ENCODE data around the gene AFG3L2.
A peak's percentile ranks its signal among the peaks of the same experiment; 100 is the strongest.

Gene AFG3L2

GRCh38 chr18:12361770-12362378, 15.2 kb downstream of the AFG3L2 start:
- DNase-seq (ENCODE audit: low spot score): no peak

- DNase-seq (ENCODE audit: low spot score): no peak
Measured at GRCh38 chr18:12359515-12359927, 17.5 kb downstream of the AFG3L2 start.

- no peak for DNase-seq (ENCODE audit: low spot score)
Measured at GRCh38 chr18:12352188-12352587, 24.8 kb downstream of the AFG3L2 start.

GRCh38 chr18:12347895-12348294, 29.1 kb downstream of the AFG3L2 start:
- no peak for DNase-seq (ENCODE audit: low spot score)

GRCh38 chr18:12346240-12346565, 30.8 kb downstream of the AFG3L2 start:
- DNase-seq (ENCODE audit: low spot score): no peak

- DNase-seq (ENCODE audit: low spot score): no peak
Measured at GRCh38 chr18:12345491-12346239, 31.4 kb downstream of the AFG3L2 start.

- no peak for DNase-seq (ENCODE audit: low spot score)
Measured at GRCh38 chr18:12342661-12343060, 34.4 kb downstream of the AFG3L2 start.

- DNase-seq (ENCODE audit: low spot score): no peak
Measured at GRCh38 chr18:12340945-12341660, 35.9 kb downstream of the AFG3L2 start.

GRCh38 chr18:12338382-12338781, 38.6 kb downstream of the AFG3L2 start:
- DNase-seq (ENCODE audit: low spot score): no peak

GRCh38 chr18:12336887-12337286, 40.1 kb downstream of the AFG3L2 start:
- no peak for DNase-seq (ENCODE audit: low spot score)

GRCh38 chr18:12336171-12336613, 40.8 kb downstream of the AFG3L2 start:
- DNase-seq (ENCODE audit: low spot score): no peak

- DNase-seq (ENCODE audit: low spot score): no peak
Measured at GRCh38 chr18:12335503-12335902, 41.5 kb downstream of the AFG3L2 start.

GRCh38 chr18:12334863-12335262, 42.2 kb downstream of the AFG3L2 start:
- DNase-seq (ENCODE audit: low spot score): no peak

- no peak for DNase-seq (ENCODE audit: low spot score)
Measured at GRCh38 chr18:12334366-12334808, 42.6 kb downstream of the AFG3L2 start.

GRCh38 chr18:12333506-12334290, 43.3 kb downstream of the AFG3L2 start:
- no peak for DNase-seq (ENCODE audit: low spot score)

GRCh38 chr18:12330766-12331165, 46.3 kb downstream of the AFG3L2 start:
- no peak for DNase-seq (ENCODE audit: low spot score)

GRCh38 chr18:12329125-12329698, 47.8 kb downstream of the AFG3L2 start:
- no peak for DNase-seq (ENCODE audit: low spot score)

- DNase-seq (ENCODE audit: low spot score): no peak
Measured at GRCh38 chr18:12328179-12328823, 48.7 kb downstream of the AFG3L2 start.

GRCh38 chr18:12327510-12328178, 49.4 kb downstream of the AFG3L2 start:
- peak; percentile 92 for DNase-seq (ENCODE audit: low spot score)

GRCh38 chr18:12326711-12327460, 50.1 kb downstream of the AFG3L2 start:
- no peak for DNase-seq (ENCODE audit: low spot score)
